T-helper 2 cell treated with Interferon-gamma antibody and Interleukin-4, amounts not matched to agents 100 ng/mL and 5 ng/mL, for 36 hours (primary cell): ENCODE measurements around the gene PPP4R1. TPM values are rescaled to one million over a fixed set of nuclear protein-coding genes. Genes with fewer than 3 reads are reported as not detected.

ENCODE experiments used
- intact Hi-C: fragments of 100-400 bp; cut with micrococcal nuclease; formaldehyde crosslinking; loops from one replicate; pipeline ENCODE4 v1.15.1; 2023
- total RNA-seq: library from RNA; stranded (reverse); gene quantifications from 2 replicates; pipeline ENCODE4 v1.2.3, GENCODE V29; 2022

The PPP4R1 gene
- total RNA-seq, 1 donor from 2014 or later: 43.3 TPM

DNA sequence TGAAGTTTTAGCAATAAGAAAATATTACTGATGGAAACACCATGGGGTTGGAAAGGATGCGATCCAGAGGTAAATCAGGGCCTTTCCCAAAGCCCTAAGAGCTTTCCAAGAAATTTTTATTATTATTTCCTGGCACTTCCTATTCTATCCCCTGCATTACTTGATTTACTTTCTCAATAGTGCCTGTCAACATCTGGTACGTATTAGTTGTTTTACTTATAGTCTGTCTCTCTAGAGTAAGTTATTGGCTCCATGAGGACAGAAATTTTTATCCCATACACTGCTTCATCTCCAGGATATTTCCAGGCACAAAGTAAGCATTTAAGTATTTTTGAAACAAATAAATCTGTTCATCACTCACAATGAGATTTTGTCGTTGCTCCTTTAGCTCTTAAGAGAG, 18.1 kb downstream of the PPP4R1 start:
- intact Hi-C loops: no loop called here

DNA sequence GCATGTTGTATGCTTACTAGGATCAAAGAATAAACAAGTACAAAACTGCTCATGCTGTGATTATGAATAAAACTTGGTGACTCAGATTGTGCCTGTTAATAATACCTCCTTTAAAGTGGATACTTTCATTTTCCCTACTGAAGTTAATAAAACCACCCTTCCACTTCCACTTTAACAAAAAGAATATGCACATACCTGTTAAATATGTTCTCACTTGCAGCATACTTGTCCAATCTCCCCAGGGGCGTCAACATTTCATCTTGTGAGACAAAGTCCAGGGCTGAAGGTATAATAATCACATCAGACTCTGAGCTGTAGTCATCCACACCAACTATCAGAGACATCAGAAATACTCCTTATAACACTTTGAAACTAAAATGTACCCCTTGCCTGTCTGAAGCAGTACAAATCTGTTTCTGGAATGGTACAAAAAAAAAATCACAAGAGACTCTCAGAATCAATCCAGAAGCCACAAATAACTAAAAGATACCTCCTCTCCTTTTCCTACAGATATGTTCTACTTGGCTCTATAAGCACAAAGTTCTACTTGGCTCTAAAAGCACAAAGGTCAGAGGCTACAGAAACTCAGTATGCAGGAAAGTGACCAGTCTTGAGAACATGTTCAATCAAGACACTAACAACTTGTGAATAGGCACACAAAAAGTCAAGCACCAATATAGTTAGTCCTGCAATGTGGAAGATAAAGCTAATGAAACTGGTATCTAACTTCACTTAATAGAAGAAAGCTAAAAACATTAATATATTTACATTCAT, 19.3 kb downstream of the PPP4R1 start:
- intact Hi-C loops: no loop called here

DNA sequence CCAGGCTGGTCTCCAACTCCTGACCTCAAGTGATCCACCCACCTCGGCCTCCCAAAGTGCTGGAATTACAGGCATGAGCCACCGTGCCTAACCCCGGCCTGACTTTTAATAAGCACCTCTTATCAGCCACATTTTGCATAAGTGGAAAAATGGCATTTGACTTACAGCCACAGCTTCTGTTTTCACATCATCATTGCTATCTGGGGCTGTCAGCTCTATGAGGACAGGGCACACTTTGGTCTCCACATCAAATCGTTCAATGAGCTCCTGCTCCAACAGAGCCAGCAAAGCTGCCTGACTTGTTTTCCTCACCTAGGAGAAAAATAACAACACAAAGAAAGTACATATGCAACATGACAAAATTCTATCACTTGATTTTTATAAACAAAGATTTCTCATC, 26.4 kb downstream of the PPP4R1 start:
- intact Hi-C loops: no loop called here

DNA sequence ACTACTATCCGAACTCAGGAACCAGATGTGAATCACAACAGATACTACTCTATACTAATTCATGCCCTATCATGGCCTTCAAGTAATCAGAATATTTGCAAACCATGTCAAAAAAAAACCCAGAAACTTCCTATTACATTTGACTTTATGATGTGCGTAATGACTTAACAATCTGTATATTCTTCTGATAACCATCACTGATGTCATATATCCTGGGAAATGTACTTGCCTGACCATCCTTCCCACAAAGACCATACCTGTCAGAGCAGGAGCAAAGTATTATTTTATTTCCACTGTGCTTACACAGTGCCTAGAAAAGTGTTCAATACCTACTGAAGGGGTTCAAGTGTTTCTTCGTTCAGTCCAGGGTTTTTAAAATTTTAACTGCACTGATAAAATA, 27.5 kb downstream of the PPP4R1 start:
- intact Hi-C loops: no loop called here

DNA sequence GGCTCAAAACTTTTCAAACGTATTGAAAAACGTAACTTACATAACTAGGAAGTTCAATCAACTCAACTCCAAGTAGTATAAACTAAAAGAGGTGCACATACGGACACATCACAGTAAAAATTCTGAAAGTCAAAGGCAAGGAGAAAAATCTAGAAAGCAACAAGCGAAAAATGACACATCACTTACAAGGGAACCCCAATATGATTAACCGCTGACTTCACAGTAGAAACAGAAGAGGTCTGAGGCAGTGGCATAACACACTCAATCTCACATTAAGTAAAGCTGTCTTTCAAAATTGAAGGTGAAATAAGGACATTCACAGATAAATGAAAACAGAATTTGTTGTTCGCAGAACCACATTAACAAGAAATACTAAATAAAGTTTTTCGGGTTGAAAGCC, 32.7 kb downstream of the PPP4R1 start:
- intact Hi-C loops: no loop called here

DNA sequence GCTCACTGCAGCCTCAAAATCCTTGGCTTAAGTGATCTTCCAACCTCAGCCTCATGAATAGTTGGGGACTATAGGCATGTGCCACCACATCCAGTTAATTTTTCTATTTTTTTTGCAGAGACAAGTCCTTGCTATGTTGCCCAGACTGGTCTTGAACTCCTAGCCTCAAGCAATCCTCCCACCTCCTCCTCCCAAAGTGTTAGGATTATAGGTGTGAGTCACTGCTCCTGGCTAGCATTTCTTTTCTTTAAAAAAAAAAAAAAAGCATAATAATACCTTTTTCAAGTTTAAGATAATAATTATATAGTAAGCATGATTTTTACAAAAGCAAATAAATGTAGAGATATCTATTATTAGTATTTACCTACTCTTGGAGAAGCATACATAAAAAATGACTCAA, 36.1 kb downstream of the PPP4R1 start:
- intact Hi-C loops: no loop called here

DNA sequence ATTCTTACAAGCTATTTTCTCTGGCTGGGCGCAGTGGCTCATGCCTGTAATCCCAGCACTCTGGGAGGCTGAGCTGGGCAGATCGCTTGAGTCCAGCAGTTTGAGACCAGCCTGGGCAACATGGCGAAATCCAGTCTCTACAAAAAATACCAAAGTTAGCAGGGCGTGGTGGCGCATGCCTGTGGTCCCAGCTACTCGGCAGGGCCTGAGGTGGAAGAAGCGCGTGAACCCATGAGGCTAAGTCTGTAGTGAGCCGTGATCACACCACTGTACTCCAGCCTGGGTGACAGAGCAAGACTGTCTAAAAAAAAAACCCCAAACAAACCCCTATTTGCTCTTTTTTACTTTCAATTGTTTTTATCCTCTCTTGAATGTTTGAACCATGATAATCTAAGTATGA, 37.0 kb downstream of the PPP4R1 start:
- intact Hi-C loops: no loop called here

DNA sequence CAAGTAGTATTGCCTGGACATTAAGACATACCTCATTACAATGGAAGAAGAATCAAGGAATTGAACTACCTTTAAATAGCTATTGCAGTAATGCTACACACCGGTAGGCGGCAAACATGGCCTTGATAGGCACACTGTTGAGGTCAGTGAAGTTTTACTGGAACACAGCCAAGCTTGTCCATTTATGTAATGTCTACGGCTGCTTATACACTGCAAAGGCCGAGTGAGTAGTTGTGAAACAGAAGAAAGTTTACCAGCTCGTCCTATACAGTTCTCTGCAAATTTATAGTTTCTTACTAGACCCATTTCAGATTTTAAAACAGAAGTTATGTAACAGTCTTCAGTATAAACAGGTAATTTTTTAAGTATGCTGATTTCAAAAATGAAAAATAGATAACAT, 38.8 kb downstream of the PPP4R1 start:
- intact Hi-C loops: no loop called here

DNA sequence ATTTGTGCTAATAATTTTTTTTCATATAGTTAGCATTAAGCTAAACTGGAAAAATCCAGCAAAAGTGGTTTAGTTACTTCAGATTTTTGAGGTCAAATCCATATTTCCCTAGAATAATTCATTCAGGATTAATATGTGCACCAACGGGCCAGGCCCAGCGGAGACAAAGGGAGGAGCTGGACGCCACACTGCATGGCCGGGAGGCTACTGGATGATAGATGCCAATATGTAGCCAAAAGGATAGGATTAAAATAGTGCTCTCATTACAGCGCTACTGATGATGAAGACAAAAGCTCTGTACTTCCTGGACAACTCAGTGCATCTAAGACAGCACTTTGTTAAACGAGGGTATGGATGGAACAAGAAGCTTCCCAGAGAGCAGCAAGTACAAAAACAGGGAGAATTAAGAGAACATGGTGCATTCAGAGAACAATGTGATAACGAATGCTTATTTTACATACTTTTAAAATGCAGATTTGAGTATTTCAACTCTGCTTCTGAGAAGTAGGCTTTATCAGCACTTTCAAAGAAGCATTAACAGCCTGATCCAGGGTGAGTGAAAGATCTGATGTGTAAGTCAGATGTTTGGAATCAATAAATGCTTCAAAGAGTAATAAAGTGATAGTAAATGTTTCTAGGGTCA, 39.8 kb downstream of the PPP4R1 start:
- intact Hi-C loops: no loop called here

DNA sequence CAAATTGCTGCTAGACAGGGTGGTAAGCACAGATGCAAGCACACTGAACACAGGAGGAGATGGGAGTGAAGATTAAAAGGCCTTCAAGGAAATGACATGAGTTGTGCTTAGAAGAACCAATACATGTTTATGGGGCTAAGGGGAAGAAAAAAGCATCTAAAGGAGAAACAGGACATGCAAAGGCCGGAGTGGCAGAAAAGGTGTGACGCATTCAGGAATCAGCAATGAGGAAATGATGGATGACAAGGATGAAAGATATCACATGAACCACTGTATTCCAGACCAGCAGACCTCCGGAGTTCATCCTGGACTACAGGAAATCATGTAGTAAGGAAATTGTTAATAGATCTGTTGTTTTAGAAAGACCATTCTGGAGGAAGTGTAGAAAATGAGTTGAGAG, 42.8 kb downstream of the PPP4R1 start:
- intact Hi-C loops: no loop called here

DNA sequence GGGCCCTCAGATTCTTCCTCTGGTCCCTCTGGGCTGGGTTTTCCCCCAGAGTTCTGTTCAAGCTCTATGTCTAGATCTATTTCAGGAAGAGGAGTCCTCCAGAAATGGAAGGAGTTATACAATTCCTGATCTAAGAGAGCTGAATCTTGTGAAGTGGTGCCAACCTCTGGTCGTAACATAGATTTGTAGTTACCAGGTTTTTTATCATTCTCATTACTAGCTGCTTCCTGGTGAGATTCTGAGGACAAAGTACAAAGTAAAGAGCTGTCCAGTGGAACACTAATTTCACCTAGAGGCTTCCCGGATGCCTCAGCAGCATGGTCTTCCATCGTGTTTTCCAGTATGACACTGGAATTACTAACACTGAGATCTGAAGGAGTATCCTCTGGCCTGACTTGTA, 44.1 kb downstream of the PPP4R1 start:
- intact Hi-C loops: no loop called here

DNA sequence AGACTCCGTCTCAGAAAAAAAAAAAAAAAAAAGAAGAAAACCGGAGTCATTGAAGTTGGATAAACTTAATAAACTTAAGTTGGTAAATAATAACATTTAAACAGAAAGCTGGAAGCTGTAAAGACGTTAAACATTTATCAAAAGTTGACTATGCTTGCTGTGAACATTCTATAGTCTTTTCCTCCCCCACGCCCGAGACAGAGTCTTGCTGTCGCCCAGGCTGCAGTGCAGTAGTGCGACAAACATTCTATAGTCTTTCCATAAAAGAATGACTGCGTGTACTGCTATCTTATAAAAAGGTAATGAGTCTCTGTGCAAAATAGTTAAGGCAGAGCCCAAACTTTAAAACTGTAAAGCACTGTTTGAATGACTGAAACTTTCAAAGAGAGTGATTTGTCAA, 45.2 kb downstream of the PPP4R1 start:
- intact Hi-C loops: no loop called here

DNA sequence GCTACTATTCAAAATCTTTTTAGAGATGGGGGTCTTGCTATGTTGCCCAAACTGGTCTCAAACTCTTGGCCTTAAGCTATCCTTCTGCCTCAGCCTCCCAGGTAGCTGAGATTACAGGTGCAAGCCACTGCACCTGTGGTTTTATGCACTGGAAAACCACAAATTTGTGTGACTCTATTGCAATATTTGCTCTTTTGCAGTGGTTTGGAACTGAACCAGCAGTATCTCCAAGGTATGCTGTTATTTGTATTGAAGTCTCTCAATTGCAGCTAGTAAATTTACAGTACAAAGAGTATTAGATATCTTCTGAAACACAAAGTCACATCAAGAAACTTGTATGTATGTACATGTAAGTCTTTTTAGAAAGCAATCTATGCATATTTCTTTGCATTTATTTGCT, 46.2 kb downstream of the PPP4R1 start:
- intact Hi-C loops: no loop called here

DNA sequence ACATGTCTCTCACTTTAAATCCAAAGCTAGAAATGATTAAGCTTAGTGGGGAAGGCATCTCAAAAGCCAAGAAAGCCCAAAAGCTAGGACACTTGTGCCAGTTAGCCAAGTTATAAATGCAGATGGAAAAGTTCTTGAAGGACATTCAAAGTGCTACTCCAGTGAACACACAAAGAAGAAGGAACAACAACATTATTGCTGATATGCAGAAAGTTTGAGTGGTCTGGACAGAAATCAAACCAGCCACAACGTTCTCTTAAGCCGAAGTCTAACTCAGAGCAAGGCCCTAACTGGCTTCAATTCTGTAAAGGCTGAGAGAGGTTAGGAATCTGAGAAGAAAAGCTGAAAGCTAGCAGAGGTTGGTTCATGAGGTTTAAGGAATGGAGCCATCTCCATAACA, 49.0 kb downstream of the PPP4R1 start:
- intact Hi-C loops: no loop called here

DNA sequence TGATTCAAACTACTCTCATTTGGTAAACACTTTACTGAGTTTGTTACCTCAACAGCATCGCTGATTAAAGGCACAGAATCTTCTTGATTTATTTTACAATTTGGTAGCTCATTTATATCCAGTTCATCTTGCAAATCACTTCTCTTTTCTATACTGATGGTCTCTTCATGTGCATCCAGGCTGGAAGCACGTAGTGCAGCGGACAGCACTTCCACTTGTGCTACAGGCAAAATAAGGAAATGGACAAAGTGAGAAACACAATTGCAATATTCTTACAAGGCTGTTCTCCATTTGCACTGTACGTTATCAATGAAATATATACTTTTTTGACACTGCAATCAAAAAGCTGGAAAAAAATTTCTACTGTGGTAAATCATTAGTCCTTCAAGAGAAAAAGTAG, 51.0 kb downstream of the PPP4R1 start:
- intact Hi-C loops: no loop called here

DNA sequence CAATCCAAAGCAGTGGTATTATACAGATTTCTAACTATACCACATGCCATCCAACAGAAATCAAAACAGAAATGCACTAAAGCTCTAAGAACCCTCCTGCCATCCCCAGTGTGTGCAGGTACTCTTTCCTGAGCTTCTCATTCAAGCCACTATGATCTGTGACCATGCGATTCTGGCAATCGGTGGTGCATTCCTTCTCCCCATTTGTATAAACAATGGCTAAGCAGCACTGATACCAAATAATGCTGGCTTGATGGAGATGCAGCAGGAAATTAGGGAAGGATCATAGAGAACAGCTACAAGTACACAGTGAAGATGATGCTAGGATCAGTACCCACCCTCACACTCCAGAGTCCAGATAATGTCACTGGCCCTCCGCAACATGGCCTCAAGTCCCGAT, 51.8 kb downstream of the PPP4R1 start:
- intact Hi-C loops: no loop called here

DNA sequence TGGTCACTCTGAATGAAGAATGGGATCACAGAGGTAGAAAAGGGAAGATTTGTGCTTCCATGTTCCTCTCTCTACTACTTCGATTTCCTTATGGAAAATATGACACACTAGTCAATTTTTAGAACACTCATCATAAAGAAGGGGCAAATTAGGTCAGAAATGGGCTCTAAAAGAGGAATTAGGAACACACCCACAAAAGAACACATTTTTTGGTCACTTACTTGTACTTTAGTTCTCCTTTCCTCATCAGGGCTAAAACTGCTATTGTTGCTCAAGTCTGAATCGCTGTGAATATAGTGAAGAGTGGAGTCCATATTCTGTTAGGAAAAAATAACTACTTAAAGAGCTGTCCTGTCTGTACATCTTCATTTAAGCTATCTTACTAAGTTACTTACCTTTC, 52.6 kb downstream of the PPP4R1 start:
- intact Hi-C loops: no loop called here

DNA sequence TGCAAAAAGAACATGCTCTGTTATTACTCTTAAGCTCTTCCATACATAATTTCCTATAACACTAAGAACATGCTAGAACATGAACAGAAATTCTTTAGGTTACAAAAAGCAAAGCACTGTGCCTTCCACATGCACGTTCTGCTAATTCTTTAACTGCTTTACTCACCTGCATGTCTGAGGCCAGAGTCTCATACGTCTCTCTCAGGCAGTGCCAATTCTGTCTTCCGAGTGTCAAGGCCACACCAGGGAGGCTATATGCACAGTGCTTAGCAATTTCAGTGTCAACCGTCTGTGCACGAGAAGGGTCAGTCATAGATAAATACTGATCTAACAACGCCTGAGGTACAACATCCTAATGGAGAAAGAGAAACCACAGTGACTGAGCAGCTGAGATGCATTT, 55.1 kb downstream of the PPP4R1 start:
- intact Hi-C loops: no loop called here

DNA sequence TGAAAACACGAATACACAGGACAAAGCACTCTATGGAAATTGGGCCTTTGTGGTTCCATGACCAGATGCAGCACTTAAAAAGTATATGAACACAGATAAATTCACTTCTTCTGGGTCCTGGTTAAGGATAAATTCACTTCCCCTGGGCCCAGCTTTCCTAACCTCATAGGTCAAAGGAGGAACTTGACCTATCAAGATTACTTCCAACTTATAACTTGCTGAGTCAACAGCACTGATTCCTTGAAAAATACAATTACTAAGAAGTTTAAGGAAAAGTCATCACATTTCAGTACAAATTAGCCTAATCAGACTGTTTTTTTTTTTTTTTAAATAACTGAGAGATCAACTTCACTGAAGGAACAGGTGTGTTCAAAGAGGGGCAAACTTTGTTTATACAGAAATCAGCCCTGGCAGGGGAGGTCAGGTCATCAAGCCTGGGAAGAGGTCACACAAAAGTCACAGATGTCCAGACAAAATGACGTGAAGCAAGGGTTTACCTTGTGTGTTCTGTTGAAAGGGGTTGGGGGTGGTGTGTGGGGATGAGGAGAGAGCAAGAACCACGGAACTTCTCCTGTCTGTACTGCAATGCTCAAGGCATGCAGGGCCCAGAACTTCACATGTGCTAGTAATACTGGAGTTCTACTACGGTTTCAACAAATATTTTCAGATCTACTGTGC, 55.8 kb downstream of the PPP4R1 start:
- intact Hi-C loops: no loop called here

DNA sequence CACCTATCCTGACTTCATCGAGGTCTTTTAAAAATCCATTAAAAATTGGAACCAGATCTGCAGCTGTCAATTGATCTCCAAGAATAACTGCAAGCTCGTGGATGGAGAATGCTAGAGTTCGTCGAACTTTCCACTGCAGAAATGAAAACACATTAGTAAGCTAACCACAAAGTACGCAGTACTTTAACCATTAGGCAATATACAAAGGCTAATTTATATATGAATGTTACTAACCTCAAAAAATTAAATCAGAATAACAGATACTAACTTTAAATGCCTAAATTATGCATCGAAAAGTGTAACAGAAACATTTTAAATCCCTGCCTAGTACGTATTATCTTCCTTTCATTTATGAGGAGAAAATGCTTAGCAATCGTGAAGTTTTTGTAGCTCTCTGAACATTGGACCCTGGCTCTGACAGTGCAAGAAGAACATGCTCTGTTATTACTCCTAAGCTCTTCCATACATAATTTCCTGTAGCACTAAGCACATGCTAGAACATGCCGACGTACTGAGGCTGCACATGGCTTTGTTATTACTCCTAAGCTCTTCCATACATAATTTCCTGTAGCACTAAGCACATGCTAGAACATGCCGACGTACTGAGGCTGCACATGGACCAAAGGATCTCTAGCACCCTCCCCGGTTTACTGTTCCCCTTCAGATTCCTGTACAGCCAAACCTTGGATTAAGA, 57.0 kb downstream of the PPP4R1 start:
- intact Hi-C loops: no loop called here

DNA sequence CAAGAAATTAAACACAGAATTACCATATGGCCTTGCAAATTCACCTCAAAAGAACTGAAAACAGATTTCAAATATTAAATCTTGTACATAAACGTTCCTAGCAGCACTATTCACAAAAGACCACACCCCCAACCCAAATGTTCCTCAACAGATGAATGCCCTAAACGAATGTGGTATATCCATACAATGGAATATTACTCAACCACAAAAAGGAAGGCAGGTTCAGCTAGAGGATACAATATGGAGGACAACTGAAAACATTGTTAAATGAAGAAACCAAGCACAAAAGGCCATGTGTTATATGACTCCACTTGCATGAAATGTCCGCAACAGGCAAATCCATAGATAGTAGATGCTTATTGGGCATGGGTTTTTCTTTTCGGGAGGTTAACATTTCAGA, 61.7 kb downstream of the PPP4R1 start:
- intact Hi-C loops: no loop called here

DNA sequence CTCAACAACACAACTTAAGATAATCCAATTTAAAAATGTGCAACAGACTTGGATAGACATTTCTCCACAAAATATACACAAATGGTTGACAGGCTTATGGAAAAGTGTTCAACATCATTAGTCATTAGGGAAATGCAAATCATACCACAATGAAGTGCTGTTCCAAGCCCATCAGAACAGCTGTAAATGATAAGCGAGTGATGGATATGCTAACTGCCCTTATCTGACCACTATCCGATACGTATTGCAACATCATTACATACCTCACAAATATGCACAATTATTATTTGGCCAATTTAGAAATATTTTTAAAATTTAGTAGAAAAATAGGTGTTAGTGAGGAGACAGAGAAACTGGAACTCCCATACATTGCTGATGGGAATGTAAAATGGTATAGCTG, 62.2 kb downstream of the PPP4R1 start:
- intact Hi-C loops: no loop called here
